GM12892 (cell line): ENCODE measurements around the gene ARMC2.

Experiments
- POLR2A ChIP-seq: IDR thresholded peaks from 2 replicates; pipeline ENCODE4 v1.6.1; 2011; ENCODE audit warnings: low read depth, low read length, control low read depth
- POLR2AphosphoS5 ChIP-seq: IDR thresholded peaks from 2 replicates; pipeline ENCODE4 v1.6.1; 2011; ENCODE audit warnings: low read depth, low read length, control low read depth

DNA sequence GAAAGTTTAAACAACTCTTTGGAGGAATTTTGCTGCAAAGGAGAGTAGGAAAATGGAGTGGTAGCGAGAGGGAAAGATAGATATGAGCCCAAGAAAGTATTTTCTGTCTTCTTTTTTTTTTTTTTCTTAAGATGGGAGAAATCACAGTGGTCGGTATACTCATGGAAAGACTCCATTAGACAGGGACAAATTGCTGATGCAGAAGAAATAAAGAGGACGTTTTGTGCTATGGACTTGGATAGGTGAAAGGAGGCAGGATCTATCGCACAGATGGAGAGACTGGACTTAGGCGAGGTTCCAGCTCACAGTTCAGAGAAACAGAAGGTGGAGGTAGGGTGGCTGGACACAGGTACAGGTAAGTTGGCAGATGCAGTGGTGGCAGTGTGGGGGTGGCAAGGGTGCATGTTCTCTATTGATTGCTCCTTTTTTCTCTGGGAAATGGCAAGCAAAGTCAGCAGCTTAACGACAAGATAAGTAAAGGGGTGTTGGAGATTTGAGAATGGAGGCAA lies 44.2 kb upstream of the ARMC2 start:
- TF ChIP-seq POLR2A (no peak), POLR2AphosphoS5 (no peak)
